ENCODE measurements around the gene CLPSL2.

Gene CLPSL2

GRCh38 chr6:35810971-35811698 lies 34.7 kb downstream of the CLPSL2 start:
- FAIRE-seq = no peak
- TF ChIP-seq POU2F2 (IDR thresholded peaks at IDR 0.05; ENCODE audit: low read depth, low read length) = no peak
- no peak for TF ChIP-seq PAX5 (IDR thresholded peaks at IDR 0.05; ENCODE audit: insufficient read depth, low read length, severe bottlenecking)
- no peak for TF ChIP-seq SPI1 (IDR thresholded peaks at IDR 0.05; ENCODE audit: low read depth, low read length)
- no peak for TF ChIP-seq POLR2AphosphoS5 (IDR thresholded peaks at IDR 0.05; ENCODE audit: low read depth, low read length)
- TF ChIP-seq POLR2A (IDR thresholded peaks at IDR 0.05; ENCODE audit: low read depth, low read length) = no peak
- no peak for TF ChIP-seq TAF1 (IDR thresholded peaks at IDR 0.05; ENCODE audit: low read depth, low read length)
- DNase-seq (ENCODE audit: insufficient read length, low spot score) = no peak

- TF ChIP-seq SPI1 (IDR thresholded peaks at IDR 0.05; ENCODE audit: low read depth, low read length) (no peak), POLR2AphosphoS5 (IDR thresholded peaks at IDR 0.05; ENCODE audit: low read depth, low read length) (no peak), TAF1 (IDR thresholded peaks at IDR 0.05; ENCODE audit: low read depth, low read length) (no peak), POLR2A (IDR thresholded peaks at IDR 0.05; ENCODE audit: low read depth, low read length) (no peak), POU2F2 (IDR thresholded peaks at IDR 0.05; ENCODE audit: low read depth, low read length) (no peak), PAX5 (IDR thresholded peaks at IDR 0.05; ENCODE audit: insufficient read depth, low read length, severe bottlenecking) (no peak)
- no peak for FAIRE-seq
- no peak for DNase-seq (ENCODE audit: insufficient read length, low spot score)
Measured at GRCh38 chr6:35811699-35811995, 35.2 kb downstream of the CLPSL2 start.

- FAIRE-seq = no peak
- TF ChIP-seq POU2F2 (IDR thresholded peaks at IDR 0.05; ENCODE audit: low read depth, low read length) (no peak), SPI1 (IDR thresholded peaks at IDR 0.05; ENCODE audit: low read depth, low read length) (no peak), PAX5 (IDR thresholded peaks at IDR 0.05; ENCODE audit: insufficient read depth, low read length, severe bottlenecking) (no peak), TAF1 (IDR thresholded peaks at IDR 0.05; ENCODE audit: low read depth, low read length) (no peak), POLR2A (IDR thresholded peaks at IDR 0.05; ENCODE audit: low read depth, low read length) (no peak), POLR2AphosphoS5 (IDR thresholded peaks at IDR 0.05; ENCODE audit: low read depth, low read length) (no peak)
- no peak for DNase-seq (ENCODE audit: insufficient read length, low spot score)
Measured at GRCh38 chr6:35817515-35817914, 41.1 kb downstream of the CLPSL2 start.

- FAIRE-seq = no peak
Measured at GRCh38 chr6:35823601-35824000, 47.2 kb downstream of the CLPSL2 start.

GRCh38 chr6:35824552-35825192 lies 48.3 kb downstream of the CLPSL2 start:
- no peak for DNase-seq (ENCODE audit: insufficient read length, low spot score)
- TF ChIP-seq PAX5 (IDR thresholded peaks at IDR 0.05; ENCODE audit: insufficient read depth, low read length, severe bottlenecking) (no peak), SPI1 (IDR thresholded peaks at IDR 0.05; ENCODE audit: low read depth, low read length) (no peak), POLR2A (IDR thresholded peaks at IDR 0.05; ENCODE audit: low read depth, low read length) (no peak), POLR2AphosphoS5 (IDR thresholded peaks at IDR 0.05; ENCODE audit: low read depth, low read length) (no peak), TAF1 (IDR thresholded peaks at IDR 0.05; ENCODE audit: low read depth, low read length) (no peak), POU2F2 (IDR thresholded peaks at IDR 0.05; ENCODE audit: low read depth, low read length) (no peak)
- FAIRE-seq = no peak

More at GRCh38 chr6:35823601-35824000, 47.2 kb downstream of the CLPSL2 start:
- TF ChIP-seq PAX5 (IDR thresholded peaks at IDR 0.05; ENCODE audit: insufficient read depth, low read length, severe bottlenecking) (no peak), POLR2A (IDR thresholded peaks at IDR 0.05; ENCODE audit: low read depth, low read length) (no peak), POLR2AphosphoS5 (IDR thresholded peaks at IDR 0.05; ENCODE audit: low read depth, low read length) (no peak)
- no peak for DNase-seq (ENCODE audit: insufficient read length, low spot score)

Measured in GM12891 (cell line).